ENCODE results near the gene FAM25C.
"Not testable (repeated sequence)": the region's sequence is repeated elsewhere in the genome, so short reads cannot be mapped to it uniquely, and the experiment has no call there.

DNA sequence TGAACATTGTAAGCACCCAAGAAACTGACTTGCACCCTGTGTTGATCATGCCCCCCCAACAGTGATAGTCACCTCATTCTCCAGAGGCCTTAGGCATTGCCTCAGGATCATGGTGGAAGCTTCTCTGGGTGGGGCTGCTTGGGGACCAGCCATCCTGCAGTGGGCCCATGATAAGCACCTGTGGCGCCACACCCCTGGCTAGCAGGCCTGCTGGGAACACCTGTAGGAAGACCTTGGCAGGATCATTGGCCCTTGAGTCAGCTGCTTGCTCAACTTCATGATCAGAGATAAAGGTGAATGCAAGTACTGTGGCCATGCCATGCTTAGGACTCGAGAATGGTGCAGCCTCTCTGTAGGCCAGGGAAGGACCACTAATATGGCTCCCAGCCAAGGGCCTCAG is 38.9 kb downstream of the FAM25C start:
- TF ChIP-seq POLR2AphosphoS5, EP300 (IDR thresholded peaks at IDR 0.05): not testable (repeated sequence)
- TF ChIP-seq, protein P1, sequence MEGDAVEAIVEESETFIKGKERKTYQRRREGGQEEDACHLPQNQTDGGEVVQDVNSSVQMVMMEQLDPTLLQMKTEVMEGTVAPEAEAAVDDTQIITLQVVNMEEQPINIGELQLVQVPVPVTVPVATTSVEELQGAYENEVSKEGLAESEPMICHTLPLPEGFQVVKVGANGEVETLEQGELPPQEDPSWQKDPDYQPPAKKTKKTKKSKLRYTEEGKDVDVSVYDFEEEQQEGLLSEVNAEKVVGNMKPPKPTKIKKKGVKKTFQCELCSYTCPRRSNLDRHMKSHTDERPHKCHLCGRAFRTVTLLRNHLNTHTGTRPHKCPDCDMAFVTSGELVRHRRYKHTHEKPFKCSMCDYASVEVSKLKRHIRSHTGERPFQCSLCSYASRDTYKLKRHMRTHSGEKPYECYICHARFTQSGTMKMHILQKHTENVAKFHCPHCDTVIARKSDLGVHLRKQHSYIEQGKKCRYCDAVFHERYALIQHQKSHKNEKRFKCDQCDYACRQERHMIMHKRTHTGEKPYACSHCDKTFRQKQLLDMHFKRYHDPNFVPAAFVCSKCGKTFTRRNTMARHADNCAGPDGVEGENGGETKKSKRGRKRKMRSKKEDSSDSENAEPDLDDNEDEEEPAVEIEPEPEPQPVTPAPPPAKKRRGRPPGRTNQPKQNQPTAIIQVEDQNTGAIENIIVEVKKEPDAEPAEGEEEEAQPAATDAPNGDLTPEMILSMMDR (IDR thresholded peaks at IDR 0.05), result not testable (repeated sequence)

Measured in gastroesophageal sphincter (tissue), 3 donors.